Hepatocyte (in vitro differentiated cells): ENCODE measurements around the gene CCR3.

Experiments
- CTCF ChIP-seq: fragments of 200-600 bp; sonication (generic); IDR thresholded peaks from 2 replicates; pipeline ENCODE4 v1.5.1; 2016; ENCODE audit warnings: antibody characterized with exemption, mild to moderate bottlenecking; ENCODE audit not compliant: poor library complexity
- EZH2 ChIP-seq: fragments of 200-600 bp; sonication (generic); IDR thresholded peaks from 2 replicates; pipeline ENCODE4 v1.6.1; 2016; ENCODE audit warnings: antibody characterized with exemption, mild to moderate bottlenecking, borderline replicate concordance
- EZH2phosphoT487 ChIP-seq: fragments of 200-600 bp; sonication (generic); IDR thresholded peaks from one replicate; pipeline ENCODE4 v1.6.1; 2018; ENCODE audit warnings: antibody characterized with exemption, mild to moderate bottlenecking, low read depth, moderate library complexity; ENCODE audit not compliant: unreplicated experiment, severe bottlenecking

- TF ChIP-seq EZH2 = no peak
- no peak for TF ChIP-seq EZH2phosphoT487
- no peak for TF ChIP-seq CTCF
These were observed 29.8 kb downstream of the CCR3 start for GRCh38 chr3:46272028-46272451.
